ENCODE results near the gene ARSG. TPM values are rescaled to one million over a fixed set of nuclear protein-coding genes. Genes with fewer than 3 reads are reported as not detected.

The ARSG gene
- total and polyA plus RNA-seq, 12 donors = 2.1 to 49.6 (median 12.7) TPM

DNA sequence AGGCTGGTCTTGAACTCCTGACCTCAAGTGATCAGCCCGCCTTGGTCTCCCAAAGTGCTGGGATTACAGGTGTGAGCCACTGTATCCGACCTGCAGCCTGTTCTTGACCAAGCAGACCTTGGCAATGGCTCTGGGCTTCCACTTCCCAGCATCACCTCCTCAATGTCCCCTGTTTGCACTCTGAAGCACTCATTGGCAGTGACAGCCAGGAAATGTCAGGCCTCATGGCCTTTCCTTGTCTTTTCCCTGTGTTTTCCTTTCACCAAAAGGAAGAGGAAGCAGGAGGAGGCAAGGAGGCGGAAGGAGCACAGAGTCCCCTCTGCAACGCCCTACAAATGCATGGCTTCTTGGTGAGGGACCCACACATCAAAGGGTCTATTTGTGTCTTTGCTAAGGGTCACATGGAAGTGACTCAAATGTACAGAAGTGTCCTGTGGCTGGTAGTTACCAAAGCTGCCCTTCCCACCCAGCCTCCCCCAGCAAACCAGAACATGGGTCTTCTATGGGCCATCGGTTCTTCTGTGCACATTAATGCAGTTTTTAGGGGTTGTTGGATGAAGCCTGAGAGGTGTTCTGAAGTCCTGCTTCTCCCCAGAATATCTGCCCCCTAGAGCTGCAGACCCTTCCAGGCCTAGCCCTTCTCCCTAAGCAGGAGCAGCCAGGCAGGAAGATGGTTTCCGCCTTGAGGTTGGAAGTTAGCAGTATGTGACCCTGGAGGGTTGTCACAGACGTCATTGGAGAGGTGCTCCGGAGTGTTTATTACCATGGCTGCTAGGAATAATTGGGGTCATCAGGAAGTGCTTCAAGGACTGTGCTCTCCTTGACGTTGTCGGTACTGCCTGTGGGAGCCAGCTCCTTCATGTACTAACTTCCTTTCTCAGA, 105.2 kb downstream of the ARSG start:
- 65 to 89% (median 76%) methylated on average over 5 to 10 of the region's 10 CpGs for WGBS, 4 donors
- peak overlapping the region in 1 of 5 donors; percentile 45 for H3K27ac ChIP-seq
- no peaks in the 10 kb centered on the region for H3K9me3 ChIP-seq (replicated peaks in 1 of 3)
- TF ChIP-seq, protein P1, sequence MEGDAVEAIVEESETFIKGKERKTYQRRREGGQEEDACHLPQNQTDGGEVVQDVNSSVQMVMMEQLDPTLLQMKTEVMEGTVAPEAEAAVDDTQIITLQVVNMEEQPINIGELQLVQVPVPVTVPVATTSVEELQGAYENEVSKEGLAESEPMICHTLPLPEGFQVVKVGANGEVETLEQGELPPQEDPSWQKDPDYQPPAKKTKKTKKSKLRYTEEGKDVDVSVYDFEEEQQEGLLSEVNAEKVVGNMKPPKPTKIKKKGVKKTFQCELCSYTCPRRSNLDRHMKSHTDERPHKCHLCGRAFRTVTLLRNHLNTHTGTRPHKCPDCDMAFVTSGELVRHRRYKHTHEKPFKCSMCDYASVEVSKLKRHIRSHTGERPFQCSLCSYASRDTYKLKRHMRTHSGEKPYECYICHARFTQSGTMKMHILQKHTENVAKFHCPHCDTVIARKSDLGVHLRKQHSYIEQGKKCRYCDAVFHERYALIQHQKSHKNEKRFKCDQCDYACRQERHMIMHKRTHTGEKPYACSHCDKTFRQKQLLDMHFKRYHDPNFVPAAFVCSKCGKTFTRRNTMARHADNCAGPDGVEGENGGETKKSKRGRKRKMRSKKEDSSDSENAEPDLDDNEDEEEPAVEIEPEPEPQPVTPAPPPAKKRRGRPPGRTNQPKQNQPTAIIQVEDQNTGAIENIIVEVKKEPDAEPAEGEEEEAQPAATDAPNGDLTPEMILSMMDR (IDR thresholded peaks at IDR 0.05) = no peak
- TF ChIP-seq POLR2A (IDR thresholded peaks at IDR 0.05) = no peak
- H3K36me3 ChIP-seq (replicated peaks in 1 of 2) = no peaks in the 10 kb centered on the region
- peak in 3 of 7 donors; percentile 22 to 52 (median 44) for DNase-seq
- H3K4me3 ChIP-seq = no peak overlapping the region
- peaks cover 0 to 18% of the 10 kb centered on the region in 2 donors for H3K4me1 ChIP-seq (replicated peaks in 1 of 2)
- intact Hi-C loops (cut with DNase I) = loop anchor here (5.0 kb wide), 1 partner anchor 134 kb away; no protein-coding TSS in a partner anchor
- no peaks in the 10 kb centered on the region for H3K27me3 ChIP-seq

DNA sequence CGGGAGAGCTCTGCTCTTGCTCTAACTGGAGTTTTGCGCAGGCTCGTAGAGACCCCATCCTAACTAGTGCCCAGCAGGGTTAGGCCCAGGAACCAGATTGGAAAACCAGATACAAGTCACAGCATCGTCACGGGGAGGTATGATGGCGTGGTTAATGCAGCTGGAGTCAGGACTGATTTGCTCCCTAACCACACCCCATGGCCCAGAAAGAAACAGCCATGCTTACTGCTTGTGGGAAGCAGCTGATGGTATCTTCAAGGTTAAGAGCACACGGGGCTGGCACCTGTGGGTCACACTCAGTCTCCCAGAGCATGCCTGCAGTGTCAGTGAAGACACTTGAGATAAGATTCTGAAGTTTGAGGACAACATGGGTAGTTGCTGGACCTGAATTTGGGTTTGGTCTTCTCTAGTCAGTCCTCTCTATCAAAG, 105.8 kb downstream of the ARSG start:
- DNase-seq = no peak
- Histone ChIP-seq H3K4me1 (replicated peaks in 1 of 2) (peaks cover 0 to 18% of the 10 kb centered on the region in 2 donors), H3K9me3 (replicated peaks in 1 of 3) (no peaks in the 10 kb centered on the region), H3K36me3 (replicated peaks in 1 of 2) (no peaks in the 10 kb centered on the region), H3K27ac (no peak overlapping the region), H3K4me3 (no peak overlapping the region), H3K27me3 (no peaks in the 10 kb centered on the region)
- TF ChIP-seq POLR2A (IDR thresholded peaks at IDR 0.05) = no peak
- TF ChIP-seq, protein P1 (IDR thresholded peaks at IDR 0.05) = no peak
- intact Hi-C loops (cut with DNase I) = loop anchor here (5.0 kb wide), 1 partner anchor 135 kb away; no protein-coding TSS in a partner anchor
- 68 to 78% (median 71%) methylated on average over 4 to 7 of the region's 7 CpGs for WGBS, 4 donors

DNA sequence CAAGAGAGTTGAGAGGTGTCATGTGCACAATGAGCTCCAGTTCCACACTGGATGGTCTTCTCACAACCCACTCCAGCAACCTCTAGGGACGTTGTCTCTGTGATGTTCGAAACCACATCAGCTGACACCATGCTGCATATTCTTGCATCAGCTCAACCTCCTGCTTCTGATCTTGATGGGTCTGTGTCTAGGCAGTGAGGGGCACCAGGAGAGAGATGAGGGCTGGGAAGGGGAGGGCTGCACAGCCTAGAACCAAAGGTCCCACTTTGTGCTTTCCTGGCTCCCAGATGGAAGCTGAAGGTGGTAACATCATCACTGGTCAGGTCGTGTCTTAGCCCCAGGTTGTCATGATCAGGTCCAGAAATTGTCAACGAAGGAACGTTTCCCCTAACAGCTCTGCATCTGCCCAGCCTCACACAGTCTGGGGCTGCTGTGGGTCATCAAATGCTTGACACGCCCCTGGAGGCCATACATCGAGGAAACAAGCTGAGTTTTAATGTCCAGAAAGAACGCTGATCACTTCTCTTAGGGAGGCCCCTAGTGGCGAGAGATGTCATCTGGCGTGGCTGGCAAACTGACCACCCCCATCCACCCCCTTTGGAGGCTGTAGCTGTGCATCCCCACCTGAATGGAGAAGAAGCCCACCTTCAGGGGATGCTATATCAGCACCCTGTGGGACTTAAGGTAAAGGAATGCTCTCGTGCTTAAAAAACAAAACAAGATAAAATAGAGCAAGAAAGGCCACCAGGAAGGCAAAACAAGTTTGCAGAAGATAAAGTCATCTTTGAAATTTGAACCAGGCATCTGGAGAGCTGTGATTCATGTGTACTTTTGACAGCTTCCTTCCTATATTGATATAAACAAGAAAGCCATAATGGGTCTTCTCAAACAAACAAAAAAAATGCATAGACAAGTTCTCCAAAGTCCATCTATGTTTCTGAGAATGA, 107.7 kb downstream of the ARSG start:
- DNase-seq = peak; percentile 50 to 77 (median 64)
- peak overlapping the region in 1 of 5 donors; percentile 24 for H3K27ac ChIP-seq
- no peaks in the 10 kb centered on the region for H3K36me3 ChIP-seq (replicated peaks in 1 of 2)
- peaks cover 0 to 18% of the 10 kb centered on the region in 2 donors for H3K4me1 ChIP-seq (replicated peaks in 1 of 2)
- intact Hi-C loops (cut with DNase I) = loop anchor here (5.0 kb wide), 1 partner anchor 137 kb away; no protein-coding TSS in a partner anchor
- H3K27me3 ChIP-seq = no peaks in the 10 kb centered on the region
- TF ChIP-seq POLR2A (IDR thresholded peaks at IDR 0.05) = no peak
- TF ChIP-seq, protein P1 (IDR thresholded peaks at IDR 0.05) = peak; percentile 54 to 90 (median 74)
- H3K9me3 ChIP-seq (replicated peaks in 1 of 3) = no peaks in the 10 kb centered on the region
- no peak overlapping the region for H3K4me3 ChIP-seq
- 19 to 56% (median 27%) methylated on average over 3 to 11 of the region's 11 CpGs for WGBS, 4 donors
